Measurements from ENCODE around the gene AFMID. TPM values are rescaled to one million over a fixed set of nuclear protein-coding genes. Genes with fewer than 3 reads are reported as not detected.

AFMID gene
- total and polyA plus RNA-seq, 2 of the 13 experiments (the other 11 are each of a cell fraction or from before 2014, with no cell fraction given): 249 to 270 TPM

DNA sequence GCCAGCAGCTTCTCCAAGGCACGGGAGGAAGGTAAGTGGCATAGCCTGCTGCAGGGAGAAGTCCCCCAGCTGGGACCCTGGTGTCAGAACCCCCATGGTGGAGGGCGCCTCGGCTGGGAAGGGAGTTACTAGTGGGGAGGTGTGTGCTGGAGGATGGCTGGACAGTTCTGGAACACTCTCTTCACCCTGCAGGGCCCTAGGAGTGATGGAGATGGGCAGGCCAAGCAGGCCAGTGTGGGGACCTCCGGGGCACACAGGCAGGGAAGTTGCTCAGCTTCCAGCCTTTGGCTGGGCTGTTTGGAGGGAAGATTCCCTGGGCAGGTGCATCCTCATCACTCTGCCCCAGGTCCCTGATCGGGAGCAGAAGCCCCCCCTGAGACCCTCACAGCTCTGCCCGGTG lies 40.3 kb upstream of the AFMID start:
- no peak overlapping the region for H3K27ac ChIP-seq (ENCODE audit: extremely low read length, insufficient read depth, low read length)
- no TSS peak for BruUV-seq (replicated peaks)
- FAIRE-seq (no peak), ATAC-seq (no peak), DNase-seq (ENCODE audit: low spot score) (no peak)
- no peaks in the 10 kb centered on the region for H3K9me3 ChIP-seq (ENCODE audit: low read length)
- H3K27me3 ChIP-seq (ENCODE audit: control insufficient read depth in 1 of 2, insufficient read depth in 2 of 2, low read length in 2 of 2): peaks cover 4 to 20% of the 10 kb centered on the region in 2 experiments; a peak in 3 of 5 replicates
- no peaks in the 10 kb centered on the region for H4K20me1 ChIP-seq (ENCODE audit: insufficient read depth, low read length)
- ChIA-PET CTCF (ENCODE audit: low intra/inter-chr PET ratio, low total read pairs) (no interaction called here), POLR2A (no interaction called here)
- H3K36me3 ChIP-seq (replicated peaks in 1 of 2; ENCODE audit: control insufficient read depth in 1 of 2, insufficient read depth in 2 of 2, low read length in 2 of 2): no peaks in the 10 kb centered on the region
- TF ChIP-seq SMARCE1 (IDR thresholded peaks at IDR 0.05; ENCODE audit: borderline replicate concordance) (no peak), BRD4 (CRISPR knock-in tag; IDR thresholded peaks at IDR 0.05) (0 out of 2 replicates have a peak, but pooled peaks have one; percentile 11), EHMT2 (IDR thresholded peaks at IDR 0.05; ENCODE audit: borderline replicate concordance, low read depth, low read length) (no peak), HHEX (CRISPR knock-in tag; IDR thresholded peaks at IDR 0.05) (no peak), ZNF605 (CRISPR knock-in tag; IDR thresholded peaks at IDR 0.05) (0 out of 2 replicates have a peak, but pooled peaks have one; percentile 13), ZNF329 (CRISPR knock-in tag; IDR thresholded peaks at IDR 0.05; ENCODE audit: low read depth) (no peak)
- no peaks in the 10 kb centered on the region for H3K79me2 ChIP-seq (ENCODE audit: insufficient read depth, low read length)
- H3K9ac ChIP-seq (ENCODE audit: insufficient read depth, low read depth, low read length): no peak overlapping the region
- H3K4me2 ChIP-seq (ENCODE audit: low read depth, low read length): peak overlapping the region; percentile 86; the same call in 1 of the 2 replicates
- intact Hi-C loops (cut with micrococcal nuclease; ENCODE audit: unreplicated experiment) (no loop called here), in situ Hi-C loops (cut with HindIII; ENCODE audit: extremely low pct_ligation_motif_present, low pct_unique_long_range_greater_than_20kb) (no loop called here)
- no peak overlapping the region; a peak in 1 of 6 replicates for H3K4me3 ChIP-seq (replicated peaks in 1 of 3; ENCODE audit: insufficient read depth in 1 of 3, low read depth in 2 of 3, low read length in 3 of 3)
- no peak overlapping the region for H2AFZ ChIP-seq (ENCODE audit: low read length)
- H3K4me1 ChIP-seq (ENCODE audit: insufficient read depth, low read length): peaks cover 89% of the 10 kb centered on the region
- WGBS (ENCODE audit: low lambda C conversion rate): 59% methylated on average over 5 of the region's 6 CpGs

DNA sequence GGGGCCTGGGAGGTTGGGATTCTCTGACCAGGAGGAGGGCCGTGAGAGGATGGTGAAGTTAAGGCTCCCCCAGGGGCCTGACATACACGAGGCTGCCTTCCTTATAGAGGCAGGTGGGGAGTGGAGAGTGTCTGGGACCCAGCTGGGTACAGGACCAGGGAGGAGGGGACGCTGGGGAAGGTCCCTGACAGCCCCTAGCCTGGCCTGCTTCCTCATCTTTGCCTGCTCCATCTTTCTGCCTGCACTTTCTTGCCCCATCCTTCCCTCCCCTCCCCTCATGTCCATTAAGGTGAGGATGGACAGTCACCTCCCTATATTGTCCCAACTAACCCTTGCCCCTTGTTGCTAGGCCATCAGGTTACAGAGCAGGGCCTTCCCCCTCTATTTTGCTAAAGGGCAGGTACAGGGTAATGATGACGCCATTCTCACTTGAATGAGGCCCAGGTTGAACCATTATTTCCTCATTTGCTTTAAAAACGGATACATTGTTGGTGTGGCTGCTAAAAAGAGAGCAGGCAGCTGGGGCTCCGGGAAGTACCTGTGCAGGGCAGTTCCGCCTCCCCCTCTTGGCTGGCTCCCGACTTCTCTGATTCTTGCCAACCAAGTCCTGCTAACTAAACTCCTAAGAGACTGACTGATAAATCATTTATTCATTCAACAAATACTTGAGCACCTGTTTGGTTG lies 39.7 kb upstream of the AFMID start:
- Histone ChIP-seq H3K79me2 (ENCODE audit: insufficient read depth, low read length) (no peaks in the 10 kb centered on the region), H2AFZ (ENCODE audit: low read length) (no peak overlapping the region), H4K20me1 (ENCODE audit: insufficient read depth, low read length) (no peaks in the 10 kb centered on the region), H3K9ac (ENCODE audit: insufficient read depth, low read depth, low read length) (no peak overlapping the region), H3K4me3 (replicated peaks in 1 of 3; ENCODE audit: insufficient read depth in 1 of 3, low read depth in 2 of 3, low read length in 3 of 3) (no peak overlapping the region), H3K9me3 (ENCODE audit: low read length) (no peaks in the 10 kb centered on the region), H3K4me1 (ENCODE audit: insufficient read depth, low read length) (peaks cover 88% of the 10 kb centered on the region), H3K36me3 (replicated peaks in 1 of 2; ENCODE audit: control insufficient read depth in 1 of 2, insufficient read depth in 2 of 2, low read length in 2 of 2) (no peaks in the 10 kb centered on the region), H3K27me3 (ENCODE audit: control insufficient read depth in 1 of 2, insufficient read depth in 2 of 2, low read length in 2 of 2) (peaks cover 4 to 14% of the 10 kb centered on the region in 2 experiments; a peak in 3 of 5 replicates), H3K4me2 (ENCODE audit: low read depth, low read length) (peak overlapping the region; percentile 86), H3K27ac (ENCODE audit: extremely low read length, insufficient read depth, low read length) (no peak overlapping the region)
- no peak for ATAC-seq
- 11% methylated on average over 8 of the region's 8 CpGs for whole genome bisulfite sequencing (ENCODE audit: low lambda C conversion rate)
- intact Hi-C loops (cut with micrococcal nuclease; ENCODE audit: unreplicated experiment) (no loop called here), in situ Hi-C loops (cut with HindIII; ENCODE audit: extremely low pct_ligation_motif_present, low pct_unique_long_range_greater_than_20kb) (no loop called here)
- TF ChIP-seq NCOA1 (CRISPR knock-in tag; IDR thresholded peaks at IDR 0.05) (no peak), ZNF230 (CRISPR knock-in tag; IDR thresholded peaks at IDR 0.05) (no peak), CENPBD1 (CRISPR knock-in tag; IDR thresholded peaks at IDR 0.05; ENCODE audit: borderline replicate concordance, low read depth) (no peak), MTA1 (CRISPR knock-in tag; IDR thresholded peaks at IDR 0.05; ENCODE audit: borderline replicate concordance) (no peak), RBFOX2 (IDR thresholded peaks at IDR 0.05; ENCODE audit: low read depth, low read length) (no peak), ZSCAN22 (CRISPR knock-in tag; IDR thresholded peaks at IDR 0.05) (no peak), FIP1L1 (IDR thresholded peaks at IDR 0.05; ENCODE audit: borderline replicate concordance, insufficient read depth, low read depth, low read length) (no peak), RELA (CRISPR knock-in tag; IDR thresholded peaks at IDR 0.05) (no peak)
- no peak for DNase-seq (ENCODE audit: low spot score)
- CTCF ChIA-PET (ENCODE audit: low intra/inter-chr PET ratio, low total read pairs): no interaction called here
- no TSS peak for BruUV-seq (replicated peaks)
- no peak for FAIRE-seq
- POLR2A ChIA-PET: interaction anchor here (0.6 kb wide), 1 partner anchor 1559 kb away, joined by 3 read pairs; no protein-coding TSS in a partner anchor

Measured in HepG2 (cell line).